ENCODE results near the gene KCNQ1.

Gene KCNQ1

GRCh38 chr11:2467695-2468055 lies 22.9 kb downstream of the KCNQ1 start:
- H3K4me3 ChIP-seq (ENCODE audit: low read depth, low read length) = no peak overlapping the region
- no peak for TF ChIP-seq CTCF (IDR thresholded peaks at IDR 0.05; ENCODE audit: low read depth, low read length)

- no peak for TF ChIP-seq CTCF (IDR thresholded peaks at IDR 0.05; ENCODE audit: low read depth, low read length)
These were observed 23.8 kb downstream of the KCNQ1 start for GRCh38 chr11:2468363-2469235.

GRCh38 chr11:2470495-2470894 lies 25.7 kb downstream of the KCNQ1 start:
- H3K4me3 ChIP-seq (ENCODE audit: low read depth, low read length) = no peak overlapping the region
- no peak for TF ChIP-seq CTCF (IDR thresholded peaks at IDR 0.05; ENCODE audit: low read depth, low read length)

More at GRCh38 chr11:2468363-2469235, 23.8 kb downstream of the KCNQ1 start:
- no peak overlapping the region for H3K4me3 ChIP-seq (ENCODE audit: low read depth, low read length)

GRCh38 chr11:2471048-2471803 lies 26.4 kb downstream of the KCNQ1 start:
- H3K4me3 ChIP-seq (ENCODE audit: low read depth, low read length) = no peak overlapping the region
- TF ChIP-seq CTCF (IDR thresholded peaks at IDR 0.05; ENCODE audit: low read depth, low read length) = no peak

GRCh38 chr11:2471804-2472096 lies 26.9 kb downstream of the KCNQ1 start:
- no peak for TF ChIP-seq CTCF (IDR thresholded peaks at IDR 0.05; ENCODE audit: low read depth, low read length)
- no peak overlapping the region for H3K4me3 ChIP-seq (ENCODE audit: low read depth, low read length)

GRCh38 chr11:2472428-2473186 lies 27.8 kb downstream of the KCNQ1 start:
- no peak for TF ChIP-seq CTCF (IDR thresholded peaks at IDR 0.05; ENCODE audit: low read depth, low read length)
- H3K4me3 ChIP-seq (ENCODE audit: low read depth, low read length) = no peak overlapping the region
